Activated CD4-positive, alpha-beta T cell treated with anti-CD3 and anti-CD28 coated beads, Interleukin-2, Interleukin-6, amounts not matched to agents 100 ng/mL and 50 ng/mL, durations not matched to agents 16 hours and 8 hours (primary cell): Measurements from ENCODE around the gene NOL4.

ENCODE experiments used
- DNase-seq: peaks from one replicate; pipeline ENCODE4 v3.0.0-alpha.2; 2020

NOL4 gene

DNA sequence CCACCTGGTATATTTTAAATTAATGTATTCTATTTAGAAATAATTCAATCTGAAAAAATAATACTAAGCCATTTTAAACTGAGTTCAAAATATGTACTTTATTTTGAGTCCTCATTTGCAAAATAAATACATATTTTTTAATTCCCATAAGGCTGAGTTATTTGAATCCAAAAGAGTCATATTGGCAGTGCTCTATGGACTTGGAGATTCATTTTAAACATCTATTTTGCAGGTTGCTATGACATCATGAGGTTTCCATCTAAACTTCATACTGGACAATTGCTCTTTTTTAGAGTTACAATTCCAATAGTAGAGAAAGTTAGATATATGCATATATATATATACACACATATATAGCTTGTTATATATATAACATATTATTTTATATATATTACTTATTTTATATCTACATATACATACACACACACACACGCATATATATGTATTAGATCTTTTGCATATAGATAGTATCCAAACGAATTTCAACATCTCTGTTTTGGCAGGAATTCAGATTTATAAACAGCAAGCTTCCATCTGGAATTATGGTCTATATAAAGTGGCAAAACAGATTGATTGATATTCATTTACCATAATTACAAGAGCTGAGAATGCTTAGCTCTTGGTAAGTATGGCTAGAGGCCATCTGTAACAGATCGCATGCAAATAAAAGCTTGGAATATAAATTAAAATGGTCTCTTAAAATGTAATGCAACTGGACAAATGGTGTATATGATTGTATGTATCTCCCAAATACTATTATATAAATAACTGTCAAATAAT, 34.9 kb downstream of the NOL4 start:
- no peak for DNase-seq
